GM23248 (cell line): ENCODE measurements around the gene ANGPTL4. TPM values are rescaled to one million over a fixed set of nuclear protein-coding genes. Genes with fewer than 3 reads are reported as not detected.

Experiments used
- DNase-seq: peaks from one replicate; pipeline ENCODE4 v3.0.0-alpha.2; 2015
- H2AFZ ChIP-seq: fragments of 200-600 bp; sonication (generic); 2 replicates; pipeline ENCODE4 v1.6.1; 2016; ENCODE audit warnings: antibody characterized with exemption
- H3F3A ChIP-seq: fragments of 200-600 bp; sonication (generic); 2 replicates; pipeline ENCODE4 v1.6.1; 2016; ENCODE audit warnings: mild to moderate bottlenecking, antibody characterized with exemption, mixed run types; ENCODE audit not compliant: insufficient read depth
- H3K27ac ChIP-seq: fragments of 200-600 bp; sonication (generic); 2 replicates; pipeline ENCODE4 v1.5.1; 2016; ENCODE audit warnings: mild to moderate bottlenecking
- H3K27me3 ChIP-seq: fragments of 200-600 bp; sonication (generic); replicated peaks from 2 replicates; pipeline ENCODE4 v1.6.1; 2016; ENCODE audit warnings: mild to moderate bottlenecking; ENCODE audit not compliant: insufficient read depth
- H3K36me3 ChIP-seq: fragments of 200-600 bp; sonication (generic); 2 replicates; pipeline ENCODE4 v1.6.1; 2016; ENCODE audit warnings: low read depth, mild to moderate bottlenecking
- H3K4me1 ChIP-seq: fragments of 200-600 bp; sonication (generic); 2 replicates; pipeline ENCODE4 v1.6.1; 2016; ENCODE audit warnings: mild to moderate bottlenecking; ENCODE audit not compliant: insufficient read depth
- H3K4me2 ChIP-seq: fragments of 200-600 bp; sonication (generic); one replicate; pipeline ENCODE4 v1.6.1; 2016; ENCODE audit warnings: mild to moderate bottlenecking; ENCODE audit not compliant: unreplicated experiment
- H3K4me3 ChIP-seq: fragments of 200-600 bp; sonication (generic); 2 replicates; pipeline ENCODE4 v1.5.1; 2016; ENCODE audit warnings: mild to moderate bottlenecking
- H3K79me2 ChIP-seq: fragments of 200-600 bp; sonication (generic); 2 replicates; pipeline ENCODE4 v1.6.1; 2016; ENCODE audit warnings: mild to moderate bottlenecking; ENCODE audit not compliant: insufficient read depth
- H3K9ac ChIP-seq: fragments of 200-600 bp; sonication (generic); 2 replicates; pipeline ENCODE4 v1.6.1; 2016; ENCODE audit warnings: mild to moderate bottlenecking
- H3K9me2 ChIP-seq: fragments of 200-600 bp; sonication (generic); 2 replicates; pipeline ENCODE4 v1.6.1; 2016; ENCODE audit warnings: mixed run types, mild to moderate bottlenecking, moderate library complexity; ENCODE audit not compliant: insufficient read depth
- H3K9me3 ChIP-seq: fragments of 200-600 bp; sonication (generic); one replicate; pipeline ENCODE4 v1.6.1; 2017; ENCODE audit warnings: low read depth
- H4K20me1 ChIP-seq: fragments of 200-600 bp; sonication (generic); 2 replicates; pipeline ENCODE4 v1.6.0; 2016; ENCODE audit not compliant: insufficient read depth
- EZH2 ChIP-seq: fragments of 200-600 bp; sonication (generic); IDR thresholded peaks from 2 replicates; pipeline ENCODE4 v1.6.1; 2018; ENCODE audit warnings: antibody characterized with exemption, mild to moderate bottlenecking; ENCODE audit not compliant: insufficient read depth, poor library complexity, severe bottlenecking
- EZH2phosphoT487 ChIP-seq: fragments of 200-600 bp; sonication (generic); IDR thresholded peaks from 2 replicates; pipeline ENCODE4 v1.6.1; 2018; ENCODE audit warnings: antibody characterized with exemption, moderate library complexity, mild to moderate bottlenecking, low read depth; ENCODE audit not compliant: insufficient read depth
- WGBS, 2 experiments: methylation state at CpG; one replicate each; pipeline ENCODE4 v1.1.6; 2015 to 2017; ENCODE audit warnings: low lambda C conversion rate in 2 of 2, low coverage in 1 of 2; ENCODE audit errors: missing lambda C conversion rate in 2 of 2; 5-methylcytosine and 5-hydroxymethylcytosine counted together
- in situ Hi-C: fragments of 300-500 bp; cut with MboI; formaldehyde crosslinking; loops from 2 replicates; pipeline ENCODE4 v1.15.0; 2020
- microRNA-seq: library from miRNA; unstranded; fragments of <30 nt; microRNA quantifications from one replicate; pipeline ENCODE4, GENCODE V29; 2016; ENCODE audit warnings: borderline number of aligned reads
- polyA plus RNA-seq: library from polyadenylated mRNA; unstranded; fragments of >200 nt; fragmentation: Nextera tagmentation; extraction: Ambion mirVana; gene quantifications from 2 replicates; pipeline ENCODE4 v1.2.1, GENCODE V29; 2016
- small RNA-seq: library from RNA; depleted of rRNA; stranded (forward); fragments of <200 nt; gene quantifications from one replicate; pipeline ENCODE3, GENCODE V24; 2014; ENCODE audit warnings: low read depth, low replicate concordance
- total RNA-seq: library from RNA; depleted of rRNA; stranded (reverse); fragments of >200 nt; shearing (Covaris generic); gene quantifications from 2 replicates; pipeline ENCODE4 v1.2.3, GENCODE V29; 2014; rRNA removed

Gene ANGPTL4
- total and polyA plus RNA-seq, 2 experiments from 2014 or later = 13.1 to 37.9 TPM

- no peaks in the 10 kb centered on the region; the same call in 1 of the 2 replicates for H3K4me1 ChIP-seq
- H3K9me2 ChIP-seq = no peaks in the 10 kb centered on the region
- H3K36me3 ChIP-seq = no peaks in the 10 kb centered on the region
- H2AFZ ChIP-seq = peak overlapping the region; percentile 84
- TF ChIP-seq EZH2phosphoT487 (no peak), EZH2 (no peak)
- peak overlapping the region; percentile 75 for H3K4me3 ChIP-seq
- peak overlapping the region; percentile 68 for H3K9ac ChIP-seq
- 29 to 30% methylated on average over 3 of the region's 3 CpGs for WGBS, 2 experiments
- peaks cover 6% of the 10 kb centered on the region; the same call in 1 of the 2 replicates for H3F3A ChIP-seq
- in situ Hi-C loops = no loop called here
- no peaks in the 10 kb centered on the region for H4K20me1 ChIP-seq
- peak; percentile 20 for DNase-seq
- H3K4me2 ChIP-seq = peak overlapping the region; percentile 86
- H3K27ac ChIP-seq = no peak overlapping the region
- no peaks in the 10 kb centered on the region for H3K79me2 ChIP-seq
- no peaks in the 10 kb centered on the region for H3K27me3 ChIP-seq
- no peaks in the 10 kb centered on the region for H3K9me3 ChIP-seq
Measured at GRCh38 chr19:8413629-8413995, 49.7 kb downstream of the ANGPTL4 start.

- Histone ChIP-seq H3K9me2 (no peaks in the 10 kb centered on the region), H3K9me3 (no peaks in the 10 kb centered on the region), H3K9ac (no peak overlapping the region), H3F3A (no peaks in the 10 kb centered on the region), H3K4me2 (no peak overlapping the region), H2AFZ (no peak overlapping the region), H3K27ac (no peak overlapping the region), H3K36me3 (no peaks in the 10 kb centered on the region), H3K4me1 (no peaks in the 10 kb centered on the region; the same call in 1 of the 2 replicates), H3K79me2 (no peaks in the 10 kb centered on the region), H4K20me1 (no peaks in the 10 kb centered on the region), H3K27me3 (no peaks in the 10 kb centered on the region), H3K4me3 (no peak overlapping the region)
- DNase-seq = no peak
- TF ChIP-seq EZH2 (no peak), EZH2phosphoT487 (no peak)
- WGBS, 2 experiments = 60 to 63% methylated on average over 4 of the region's 4 CpGs
- in situ Hi-C loops = no loop called here
Measured at GRCh38 chr19:8416796-8417195, 52.8 kb downstream of the ANGPTL4 start.

- no peak overlapping the region for H3K4me3 ChIP-seq
- no peak overlapping the region for H3K27ac ChIP-seq
- no peak overlapping the region for H2AFZ ChIP-seq
- no peaks in the 10 kb centered on the region for H3K27me3 ChIP-seq
- H3F3A ChIP-seq = peaks cover 7% of the 10 kb centered on the region; the same call in 1 of the 2 replicates
- H3K9me3 ChIP-seq = no peaks in the 10 kb centered on the region
- no peaks in the 10 kb centered on the region for H3K9me2 ChIP-seq
- no peak for TF ChIP-seq EZH2
- TF ChIP-seq EZH2phosphoT487 = no peak
- in situ Hi-C loops = no loop called here
- H3K4me2 ChIP-seq = no peak overlapping the region
- H4K20me1 ChIP-seq = no peaks in the 10 kb centered on the region
- no peaks in the 10 kb centered on the region for H3K79me2 ChIP-seq
- H3K4me1 ChIP-seq = peaks cover 12% of the 10 kb centered on the region; the same call in 1 of the 2 replicates
- 92 to 93% methylated on average over 23 to 28 of the region's 28 CpGs for WGBS, 2 experiments
- DNase-seq = no peak
- no peaks in the 10 kb centered on the region for H3K36me3 ChIP-seq
- H3K9ac ChIP-seq = no peak overlapping the region
Measured at GRCh38 chr19:8421484-8422461, 57.8 kb downstream of the ANGPTL4 start.

- H3K4me1 ChIP-seq = peaks cover 12% of the 10 kb centered on the region; the same call in 1 of the 2 replicates
- peak overlapping the region; percentile 75 for H3K9ac ChIP-seq
- no peaks in the 10 kb centered on the region for H3K36me3 ChIP-seq
- H3K9me2 ChIP-seq = no peaks in the 10 kb centered on the region
- H3K4me3 ChIP-seq = peak overlapping the region; percentile 54
- H3K27me3 ChIP-seq = no peaks in the 10 kb centered on the region
- 1 to 3% methylated on average over 9 of the region's 9 CpGs for WGBS, 2 experiments
- H4K20me1 ChIP-seq = no peaks in the 10 kb centered on the region
- H3K4me2 ChIP-seq = peak overlapping the region; percentile 49
- peak overlapping the region; percentile 64 for H2AFZ ChIP-seq
- H3F3A ChIP-seq = peaks cover 7% of the 10 kb centered on the region; the same call in 1 of the 2 replicates
- TF ChIP-seq EZH2 = no peak
- in situ Hi-C loops = no loop called here
- DNase-seq = peak; percentile 100
- no peaks in the 10 kb centered on the region for H3K79me2 ChIP-seq
- H3K27ac ChIP-seq = peak overlapping the region; percentile 90
- H3K9me3 ChIP-seq = no peaks in the 10 kb centered on the region
Measured at GRCh38 chr19:8423817-8424223, 59.9 kb downstream of the ANGPTL4 start.

Small RNA genes lying within 50 kb of the gene (microRNA-seq; reads per million reads assigned to microRNA genes)
- gene MIR4999 = not detected

Small RNA genes lying within 50 kb of the gene (small RNA-seq; reads per million reads assigned to genes)
- not detected for gene MIR4999

Other genes starting within 250 kb of the ANGPTL4 start
- not detected in 2 replicates for gene FBN3, start 214.6 kb upstream of the ANGPTL4 start, total RNA-seq
- not detected in 2 replicates for gene FBN3, start 214.6 kb upstream of the ANGPTL4 start, polyA plus RNA-seq
- not detected in 2 replicates for gene CERS4, start 154.8 kb upstream of the ANGPTL4 start, total RNA-seq
- gene CERS4, start 154.8 kb upstream of the ANGPTL4 start, polyA plus RNA-seq = not detected in 2 replicates
- gene CD320, start 55.8 kb upstream of the ANGPTL4 start, total RNA-seq = 55.8 and 65.8 TPM in 2 replicates
- 72.2 and 79.4 TPM in 2 replicates for gene CD320, start 55.8 kb upstream of the ANGPTL4 start, polyA plus RNA-seq
- gene NDUFA7, start 42.8 kb upstream of the ANGPTL4 start, total RNA-seq = 17.6 and 30.7 TPM in 2 replicates
- 105 and 108 TPM in 2 replicates for gene NDUFA7, start 42.8 kb upstream of the ANGPTL4 start, polyA plus RNA-seq
- 116 and 235 TPM in 2 replicates for gene RPS28, start 42.7 kb upstream of the ANGPTL4 start, total RNA-seq
- gene RPS28, start 42.7 kb upstream of the ANGPTL4 start, polyA plus RNA-seq = 580 and 587 TPM in 2 replicates
- 0.11 and 0.63 TPM in 2 replicates for gene KANK3, start 20.9 kb upstream of the ANGPTL4 start, total RNA-seq
- not detected in 2 replicates for gene KANK3, start 20.9 kb upstream of the ANGPTL4 start, polyA plus RNA-seq
- gene RAB11B, start 26.2 kb downstream of the ANGPTL4 start, total RNA-seq = 10.4 and 13.3 TPM in 2 replicates
- 84.9 and 85.9 TPM in 2 replicates for gene RAB11B, start 26.2 kb downstream of the ANGPTL4 start, polyA plus RNA-seq
- gene MARCHF2, start 49.1 kb downstream of the ANGPTL4 start, total RNA-seq = 64.2 and 87.4 TPM in 2 replicates
- 33.1 and 33.4 TPM in 2 replicates for gene MARCHF2, start 49.1 kb downstream of the ANGPTL4 start, polyA plus RNA-seq
- gene HNRNPM, start 80.8 kb downstream of the ANGPTL4 start, total RNA-seq = 69.4 and 71.0 TPM in 2 replicates
- gene HNRNPM, start 80.8 kb downstream of the ANGPTL4 start, polyA plus RNA-seq = 116 and 117 TPM in 2 replicates
- gene PRAM1, start 138.5 kb downstream of the ANGPTL4 start, total RNA-seq = not detected in 2 replicates
- not detected in 2 replicates for gene PRAM1, start 138.5 kb downstream of the ANGPTL4 start, polyA plus RNA-seq
- gene ZNF414, start 150.0 kb downstream of the ANGPTL4 start, total RNA-seq = 1.8 and 2.0 TPM in 2 replicates
- 13.0 and 13.8 TPM in 2 replicates for gene ZNF414, start 150.0 kb downstream of the ANGPTL4 start, polyA plus RNA-seq
- gene MYO1F, start 213.3 kb downstream of the ANGPTL4 start, total RNA-seq = 0.54 and 9.0 TPM in 2 replicates
- gene MYO1F, start 213.3 kb downstream of the ANGPTL4 start, polyA plus RNA-seq = 1.1 and 1.6 TPM in 2 replicates
- 12.2 and 12.9 TPM in 2 replicates for gene ADAMTS10, start 246.6 kb downstream of the ANGPTL4 start, total RNA-seq
- 3.5 and 4.3 TPM in 2 replicates for gene ADAMTS10, start 246.6 kb downstream of the ANGPTL4 start, polyA plus RNA-seq